Neutrophil (primary cell): Measurements from ENCODE around the gene GNG2.

Experiments
- H3K27ac ChIP-seq: fragments of 200-600 bp; sonication (generic); 2 replicates; pipeline ENCODE4 v1.5.1; 2016; ENCODE audit warnings: mild to moderate bottlenecking, moderate library complexity
- H3K27me3 ChIP-seq: fragments of 200-600 bp; sonication (generic); 2 replicates; pipeline ENCODE4 v1.6.0; 2016; ENCODE audit warnings: mild to moderate bottlenecking
- H3K36me3 ChIP-seq: fragments of 200-600 bp; sonication (generic); 2 replicates; pipeline ENCODE4 v1.5.1; 2017
- H3K4me1 ChIP-seq, 2 experiments: fragments of 200-600 bp in 1 of 2; sonication (generic) in 1 of 2; 1 replicate in 1 of 2; 2 replicates in 1 of 2; pipeline versions ENCODE4 v1.5.1 to v1.6.1; 2013 to 2016; ENCODE audit warnings: low read depth in 1 of 2, low read length in 1 of 2, mild to moderate bottlenecking in 1 of 2, moderate library complexity in 1 of 2; ENCODE audit not compliant: control insufficient read depth in 1 of 2, insufficient read depth in 1 of 2
- H3K4me3 ChIP-seq, 2 experiments: fragments of 200-600 bp in 1 of 2; sonication (generic) in 1 of 2; 1 replicate in 1 of 2; 2 replicates in 1 of 2; pipeline ENCODE4 v1.5.1; 2013 to 2016; ENCODE audit warnings: low read depth in 1 of 2, low read length in 1 of 2, mild to moderate bottlenecking in 1 of 2, moderate library complexity in 1 of 2
- H3K9me3 ChIP-seq: fragments of 200-600 bp; sonication (generic); 2 replicates; pipeline ENCODE4 v1.5.1; 2016
- TF ChIP-seq, protein P1 (sequence below): fragments of 200-600 bp; sonication (generic); IDR thresholded peaks from 2 replicates; pipeline ENCODE4 v1.5.1; 2016; ENCODE audit warnings: antibody characterized with exemption

The GNG2 gene

DNA sequence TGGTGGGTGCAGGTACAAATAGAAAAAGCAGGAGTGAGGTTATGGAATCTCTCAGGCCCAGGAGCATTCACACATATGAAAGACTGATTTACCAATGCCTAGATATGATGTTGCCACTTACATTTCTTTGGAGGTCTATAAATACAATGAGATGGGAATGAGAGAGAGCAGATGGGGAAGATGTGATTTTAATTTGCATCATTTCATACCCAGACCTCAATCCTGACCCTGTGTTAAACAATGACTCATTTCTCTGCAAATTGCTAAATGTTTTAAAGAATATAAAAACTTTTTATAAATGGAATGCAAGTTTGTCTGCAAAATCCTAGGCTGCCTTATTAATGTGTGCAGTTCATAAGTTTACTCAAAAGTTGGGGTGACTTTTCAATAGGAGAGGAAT, 38.6 kb upstream of the GNG2 start:
- Histone ChIP-seq H3K27me3 (no peaks in the 10 kb centered on the region), H3K4me1 (no peaks in the 10 kb centered on the region), H3K4me3 (no peak overlapping the region), H3K36me3 (no peaks in the 10 kb centered on the region), H3K27ac (no peak overlapping the region), H3K9me3 (no peaks in the 10 kb centered on the region)
- TF ChIP-seq, protein P1, sequence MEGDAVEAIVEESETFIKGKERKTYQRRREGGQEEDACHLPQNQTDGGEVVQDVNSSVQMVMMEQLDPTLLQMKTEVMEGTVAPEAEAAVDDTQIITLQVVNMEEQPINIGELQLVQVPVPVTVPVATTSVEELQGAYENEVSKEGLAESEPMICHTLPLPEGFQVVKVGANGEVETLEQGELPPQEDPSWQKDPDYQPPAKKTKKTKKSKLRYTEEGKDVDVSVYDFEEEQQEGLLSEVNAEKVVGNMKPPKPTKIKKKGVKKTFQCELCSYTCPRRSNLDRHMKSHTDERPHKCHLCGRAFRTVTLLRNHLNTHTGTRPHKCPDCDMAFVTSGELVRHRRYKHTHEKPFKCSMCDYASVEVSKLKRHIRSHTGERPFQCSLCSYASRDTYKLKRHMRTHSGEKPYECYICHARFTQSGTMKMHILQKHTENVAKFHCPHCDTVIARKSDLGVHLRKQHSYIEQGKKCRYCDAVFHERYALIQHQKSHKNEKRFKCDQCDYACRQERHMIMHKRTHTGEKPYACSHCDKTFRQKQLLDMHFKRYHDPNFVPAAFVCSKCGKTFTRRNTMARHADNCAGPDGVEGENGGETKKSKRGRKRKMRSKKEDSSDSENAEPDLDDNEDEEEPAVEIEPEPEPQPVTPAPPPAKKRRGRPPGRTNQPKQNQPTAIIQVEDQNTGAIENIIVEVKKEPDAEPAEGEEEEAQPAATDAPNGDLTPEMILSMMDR: no peak

DNA sequence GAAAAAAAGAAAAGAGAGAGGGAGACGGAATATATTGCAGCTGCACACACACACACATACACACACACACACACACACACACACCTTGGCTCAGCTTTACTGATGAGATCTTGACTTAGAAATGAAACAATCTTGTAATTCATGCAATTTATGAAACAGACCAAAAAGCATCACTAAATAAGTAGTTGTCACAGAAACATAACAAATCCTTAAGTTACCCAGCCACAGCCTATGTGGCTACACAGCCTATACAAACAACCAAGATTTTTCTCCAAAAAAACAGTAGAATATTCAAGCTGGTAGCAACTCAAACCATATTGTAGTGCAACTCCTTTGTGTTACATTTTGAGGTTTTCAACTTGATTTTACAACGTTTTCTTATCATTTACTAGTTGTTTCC, 37.9 kb upstream of the GNG2 start:
- Histone ChIP-seq H3K9me3 (no peaks in the 10 kb centered on the region), H3K27ac (no peak overlapping the region), H3K36me3 (no peaks in the 10 kb centered on the region), H3K4me3 (no peak overlapping the region), H3K27me3 (no peaks in the 10 kb centered on the region), H3K4me1 (peaks cover 0 to 3% of the 10 kb centered on the region in 2 experiments)
- TF ChIP-seq, protein P1: no peak

DNA sequence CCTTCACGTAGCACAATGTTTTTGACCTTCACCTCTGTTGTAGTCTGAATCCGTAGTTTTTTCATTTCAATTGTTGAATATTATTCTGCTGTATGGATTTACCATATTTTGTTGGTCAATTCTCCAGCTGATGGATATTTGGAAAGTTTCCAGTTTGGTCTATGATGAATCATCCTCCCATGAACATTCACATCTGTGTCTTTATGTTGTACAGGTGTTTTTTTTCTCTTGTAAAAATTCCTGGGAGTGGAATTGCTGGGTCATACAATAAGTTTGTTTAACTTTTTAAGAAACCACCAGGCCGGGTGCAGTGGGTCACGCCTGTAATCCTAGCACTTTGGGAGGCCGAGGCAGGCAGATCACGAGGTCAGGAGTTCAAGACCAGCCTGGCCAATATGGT, 36.7 kb upstream of the GNG2 start:
- TF ChIP-seq, protein P1: no peak
- H3K27me3 ChIP-seq: no peaks in the 10 kb centered on the region
- no peaks in the 10 kb centered on the region for H3K9me3 ChIP-seq
- H3K4me3 ChIP-seq: no peak overlapping the region
- H3K36me3 ChIP-seq: no peaks in the 10 kb centered on the region
- peaks cover 11 to 15% of the 10 kb centered on the region in 2 experiments for H3K4me1 ChIP-seq
- no peak overlapping the region for H3K27ac ChIP-seq

DNA sequence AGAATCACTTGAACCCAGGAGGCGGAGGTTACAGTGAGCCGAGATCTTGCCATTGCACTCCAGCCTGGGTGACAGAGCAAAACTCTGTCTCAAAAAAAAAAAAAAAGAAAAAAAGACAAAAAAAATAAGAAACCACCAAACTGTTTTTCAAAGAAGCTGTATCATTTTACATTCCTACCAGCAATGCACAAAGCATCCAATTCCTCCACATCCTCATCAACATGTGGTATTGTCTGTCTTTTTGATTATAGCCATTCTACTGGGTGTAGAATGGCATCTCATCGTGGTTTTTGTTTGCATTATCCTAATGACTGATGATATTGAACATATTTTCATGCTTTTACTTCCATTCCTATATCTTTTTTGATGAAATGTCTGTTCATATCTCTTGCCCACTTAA, 36.2 kb upstream of the GNG2 start:
- TF ChIP-seq, protein P1: no peak

DNA sequence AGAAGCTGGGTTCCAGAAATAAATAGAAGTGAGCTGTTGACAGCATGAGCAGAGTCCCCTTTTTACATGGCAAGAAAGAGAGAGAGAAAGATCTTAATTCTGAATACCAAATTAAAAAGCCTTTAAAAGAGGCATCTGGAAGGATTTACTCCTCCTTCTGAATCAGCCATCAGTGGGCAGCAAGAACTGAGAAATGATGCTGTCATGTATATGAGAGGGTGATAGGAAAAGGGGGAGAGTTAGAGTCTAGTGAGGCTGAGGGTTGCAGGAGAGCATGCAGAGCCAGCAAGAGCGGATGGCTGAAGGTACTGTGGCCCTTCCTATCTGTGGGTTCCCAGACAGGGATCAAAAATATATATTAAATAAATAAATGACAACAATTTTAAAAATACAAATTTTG, 34.5 kb upstream of the GNG2 start:
- Histone ChIP-seq H3K4me1 (peaks cover 15 to 24% of the 10 kb centered on the region in 2 experiments), H3K4me3 (no peak overlapping the region), H3K9me3 (no peaks in the 10 kb centered on the region), H3K27ac (no peak overlapping the region), H3K27me3 (no peaks in the 10 kb centered on the region), H3K36me3 (no peaks in the 10 kb centered on the region)
- TF ChIP-seq, protein P1: no peak

More for the DNA sequence above, 36.2 kb upstream of the GNG2 start:
- H3K4me1 ChIP-seq: peaks cover 15 to 20% of the 10 kb centered on the region in 2 experiments
- no peak overlapping the region for H3K27ac ChIP-seq
- H3K9me3 ChIP-seq: no peaks in the 10 kb centered on the region
- no peak overlapping the region for H3K4me3 ChIP-seq
- no peaks in the 10 kb centered on the region for H3K36me3 ChIP-seq
- H3K27me3 ChIP-seq: no peaks in the 10 kb centered on the region
